ENCODE data around the gene UTS2B. TPM values are rescaled to one million over a fixed set of nuclear protein-coding genes. Genes with fewer than 3 reads are reported as not detected.

The UTS2B gene
- total and polyA plus RNA-seq, 9 of the 15 experiments (the other 6 are each of a cell fraction or from before 2014, with no cell fraction given), result 0.06 TPM; not detected in 8

DNA sequence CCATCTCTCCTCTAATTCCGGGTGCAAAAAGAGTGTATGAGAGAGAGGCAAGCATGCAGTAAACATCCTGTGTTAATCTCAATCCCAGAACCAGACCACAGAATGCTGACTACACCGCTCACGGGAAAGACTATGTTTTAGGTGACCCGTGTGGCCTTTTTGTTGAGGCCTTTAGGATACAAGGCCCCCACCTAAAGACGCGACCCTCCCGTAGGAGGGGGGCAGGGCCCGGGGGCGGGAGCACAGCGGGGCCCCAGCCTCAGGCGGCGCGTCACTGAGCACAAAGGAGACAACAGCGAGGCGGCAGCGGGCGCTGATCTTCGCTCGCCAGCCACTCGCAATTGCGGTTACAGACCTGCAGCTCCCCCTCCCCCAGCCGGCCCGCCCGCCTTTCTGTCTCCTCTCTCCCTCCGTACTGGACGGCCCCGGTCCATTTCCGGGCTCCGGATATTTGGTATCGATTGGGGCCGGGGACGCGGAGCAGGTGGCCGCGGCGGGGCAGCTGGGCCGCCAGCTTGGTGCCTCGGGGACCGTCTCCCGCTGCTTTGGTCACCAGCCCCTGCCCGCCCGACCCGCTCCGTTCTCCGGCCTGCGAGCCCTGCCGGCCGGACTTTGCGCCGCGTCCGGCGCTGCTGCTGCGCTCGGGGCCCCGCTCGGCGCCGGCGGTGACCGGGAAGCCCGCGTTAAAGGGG lies 1.2 kb downstream of the UTS2B start, which contains the start of gene CCDC50 (continued):
- TF ChIP-seq, protein P1, sequence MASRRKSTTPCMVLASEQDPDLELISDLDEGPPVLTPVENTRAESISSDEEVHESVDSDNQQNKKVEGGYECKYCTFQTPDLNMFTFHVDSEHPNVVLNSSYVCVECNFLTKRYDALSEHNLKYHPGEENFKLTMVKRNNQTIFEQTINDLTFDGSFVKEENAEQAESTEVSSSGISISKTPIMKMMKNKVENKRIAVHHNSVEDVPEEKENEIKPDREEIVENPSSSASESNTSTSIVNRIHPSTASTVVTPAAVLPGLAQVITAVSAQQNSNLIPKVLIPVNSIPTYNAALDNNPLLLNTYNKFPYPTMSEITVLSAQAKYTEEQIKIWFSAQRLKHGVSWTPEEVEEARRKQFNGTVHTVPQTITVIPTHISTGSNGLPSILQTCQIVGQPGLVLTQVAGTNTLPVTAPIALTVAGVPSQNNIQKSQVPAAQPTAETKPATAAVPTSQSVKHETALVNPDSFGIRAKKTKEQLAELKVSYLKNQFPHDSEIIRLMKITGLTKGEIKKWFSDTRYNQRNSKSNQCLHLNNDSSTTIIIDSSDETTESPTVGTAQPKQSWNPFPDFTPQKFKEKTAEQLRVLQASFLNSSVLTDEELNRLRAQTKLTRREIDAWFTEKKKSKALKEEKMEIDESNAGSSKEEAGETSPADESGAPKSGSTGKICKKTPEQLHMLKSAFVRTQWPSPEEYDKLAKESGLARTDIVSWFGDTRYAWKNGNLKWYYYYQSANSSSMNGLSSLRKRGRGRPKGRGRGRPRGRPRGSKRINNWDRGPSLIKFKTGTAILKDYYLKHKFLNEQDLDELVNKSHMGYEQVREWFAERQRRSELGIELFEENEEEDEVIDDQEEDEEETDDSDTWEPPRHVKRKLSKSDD (conservative IDR thresholded peaks at IDR 0.05; ENCODE audit: low read length), result no peak
- TF ChIP-seq STAT5A (IDR thresholded peaks at IDR 0.05; ENCODE audit: borderline replicate concordance, low read length) (no peak), BRCA1 (IDR thresholded peaks at IDR 0.05) (no peak), BRCA1 (CRISPR knock-in tag; IDR thresholded peaks at IDR 0.05) (no peak), CSDE1 (IDR thresholded peaks at IDR 0.05) (no peak), ZNF77 (CRISPR knock-in tag; IDR thresholded peaks at IDR 0.05) (no peak), MAFF (IDR thresholded peaks at IDR 0.05; ENCODE audit: low read length) (no peak), ZNF197 (CRISPR knock-in tag; IDR thresholded peaks at IDR 0.05; ENCODE audit: low read depth) (no peak), ARID1B (IDR thresholded peaks at IDR 0.05) (0 out of 2 replicates have a peak, but pooled peaks have one; percentile 49), SAFB2 (IDR thresholded peaks at IDR 0.05; ENCODE audit: borderline replicate concordance, low read depth, low read length, severe bottlenecking) (no peak), EP300 (IDR thresholded peaks at IDR 0.05; ENCODE audit: low read length) (peak; percentile 50; the same call in 1 of the 2 replicates), POLR2B (IDR thresholded peaks at IDR 0.05; ENCODE audit: low read depth, partially characterized antibody) (no peak)
- TF ChIP-seq, protein P2, sequence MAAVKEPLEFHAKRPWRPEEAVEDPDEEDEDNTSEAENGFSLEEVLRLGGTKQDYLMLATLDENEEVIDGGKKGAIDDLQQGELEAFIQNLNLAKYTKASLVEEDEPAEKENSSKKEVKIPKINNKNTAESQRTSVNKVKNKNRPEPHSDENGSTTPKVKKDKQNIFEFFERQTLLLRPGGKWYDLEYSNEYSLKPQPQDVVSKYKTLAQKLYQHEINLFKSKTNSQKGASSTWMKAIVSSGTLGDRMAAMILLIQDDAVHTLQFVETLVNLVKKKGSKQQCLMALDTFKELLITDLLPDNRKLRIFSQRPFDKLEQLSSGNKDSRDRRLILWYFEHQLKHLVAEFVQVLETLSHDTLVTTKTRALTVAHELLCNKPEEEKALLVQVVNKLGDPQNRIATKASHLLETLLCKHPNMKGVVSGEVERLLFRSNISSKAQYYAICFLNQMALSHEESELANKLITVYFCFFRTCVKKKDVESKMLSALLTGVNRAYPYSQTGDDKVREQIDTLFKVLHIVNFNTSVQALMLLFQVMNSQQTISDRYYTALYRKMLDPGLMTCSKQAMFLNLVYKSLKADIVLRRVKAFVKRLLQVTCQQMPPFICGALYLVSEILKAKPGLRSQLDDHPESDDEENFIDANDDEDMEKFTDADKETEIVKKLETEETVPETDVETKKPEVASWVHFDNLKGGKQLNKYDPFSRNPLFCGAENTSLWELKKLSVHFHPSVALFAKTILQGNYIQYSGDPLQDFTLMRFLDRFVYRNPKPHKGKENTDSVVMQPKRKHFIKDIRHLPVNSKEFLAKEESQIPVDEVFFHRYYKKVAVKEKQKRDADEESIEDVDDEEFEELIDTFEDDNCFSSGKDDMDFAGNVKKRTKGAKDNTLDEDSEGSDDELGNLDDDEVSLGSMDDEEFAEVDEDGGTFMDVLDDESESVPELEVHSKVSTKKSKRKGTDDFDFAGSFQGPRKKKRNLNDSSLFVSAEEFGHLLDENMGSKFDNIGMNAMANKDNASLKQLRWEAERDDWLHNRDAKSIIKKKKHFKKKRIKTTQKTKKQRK (IDR thresholded peaks at IDR 0.05; ENCODE audit: borderline replicate concordance, low read depth, low read length), result no peak
- TF ChIP-seq, protein P3, sequence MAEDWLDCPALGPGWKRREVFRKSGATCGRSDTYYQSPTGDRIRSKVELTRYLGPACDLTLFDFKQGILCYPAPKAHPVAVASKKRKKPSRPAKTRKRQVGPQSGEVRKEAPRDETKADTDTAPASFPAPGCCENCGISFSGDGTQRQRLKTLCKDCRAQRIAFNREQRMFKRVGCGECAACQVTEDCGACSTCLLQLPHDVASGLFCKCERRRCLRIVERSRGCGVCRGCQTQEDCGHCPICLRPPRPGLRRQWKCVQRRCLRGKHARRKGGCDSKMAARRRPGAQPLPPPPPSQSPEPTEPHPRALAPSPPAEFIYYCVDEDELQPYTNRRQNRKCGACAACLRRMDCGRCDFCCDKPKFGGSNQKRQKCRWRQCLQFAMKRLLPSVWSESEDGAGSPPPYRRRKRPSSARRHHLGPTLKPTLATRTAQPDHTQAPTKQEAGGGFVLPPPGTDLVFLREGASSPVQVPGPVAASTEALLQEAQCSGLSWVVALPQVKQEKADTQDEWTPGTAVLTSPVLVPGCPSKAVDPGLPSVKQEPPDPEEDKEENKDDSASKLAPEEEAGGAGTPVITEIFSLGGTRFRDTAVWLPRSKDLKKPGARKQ (CRISPR knock-in tag; IDR thresholded peaks at IDR 0.05), result no peak
- TF ChIP-seq, protein P4, sequence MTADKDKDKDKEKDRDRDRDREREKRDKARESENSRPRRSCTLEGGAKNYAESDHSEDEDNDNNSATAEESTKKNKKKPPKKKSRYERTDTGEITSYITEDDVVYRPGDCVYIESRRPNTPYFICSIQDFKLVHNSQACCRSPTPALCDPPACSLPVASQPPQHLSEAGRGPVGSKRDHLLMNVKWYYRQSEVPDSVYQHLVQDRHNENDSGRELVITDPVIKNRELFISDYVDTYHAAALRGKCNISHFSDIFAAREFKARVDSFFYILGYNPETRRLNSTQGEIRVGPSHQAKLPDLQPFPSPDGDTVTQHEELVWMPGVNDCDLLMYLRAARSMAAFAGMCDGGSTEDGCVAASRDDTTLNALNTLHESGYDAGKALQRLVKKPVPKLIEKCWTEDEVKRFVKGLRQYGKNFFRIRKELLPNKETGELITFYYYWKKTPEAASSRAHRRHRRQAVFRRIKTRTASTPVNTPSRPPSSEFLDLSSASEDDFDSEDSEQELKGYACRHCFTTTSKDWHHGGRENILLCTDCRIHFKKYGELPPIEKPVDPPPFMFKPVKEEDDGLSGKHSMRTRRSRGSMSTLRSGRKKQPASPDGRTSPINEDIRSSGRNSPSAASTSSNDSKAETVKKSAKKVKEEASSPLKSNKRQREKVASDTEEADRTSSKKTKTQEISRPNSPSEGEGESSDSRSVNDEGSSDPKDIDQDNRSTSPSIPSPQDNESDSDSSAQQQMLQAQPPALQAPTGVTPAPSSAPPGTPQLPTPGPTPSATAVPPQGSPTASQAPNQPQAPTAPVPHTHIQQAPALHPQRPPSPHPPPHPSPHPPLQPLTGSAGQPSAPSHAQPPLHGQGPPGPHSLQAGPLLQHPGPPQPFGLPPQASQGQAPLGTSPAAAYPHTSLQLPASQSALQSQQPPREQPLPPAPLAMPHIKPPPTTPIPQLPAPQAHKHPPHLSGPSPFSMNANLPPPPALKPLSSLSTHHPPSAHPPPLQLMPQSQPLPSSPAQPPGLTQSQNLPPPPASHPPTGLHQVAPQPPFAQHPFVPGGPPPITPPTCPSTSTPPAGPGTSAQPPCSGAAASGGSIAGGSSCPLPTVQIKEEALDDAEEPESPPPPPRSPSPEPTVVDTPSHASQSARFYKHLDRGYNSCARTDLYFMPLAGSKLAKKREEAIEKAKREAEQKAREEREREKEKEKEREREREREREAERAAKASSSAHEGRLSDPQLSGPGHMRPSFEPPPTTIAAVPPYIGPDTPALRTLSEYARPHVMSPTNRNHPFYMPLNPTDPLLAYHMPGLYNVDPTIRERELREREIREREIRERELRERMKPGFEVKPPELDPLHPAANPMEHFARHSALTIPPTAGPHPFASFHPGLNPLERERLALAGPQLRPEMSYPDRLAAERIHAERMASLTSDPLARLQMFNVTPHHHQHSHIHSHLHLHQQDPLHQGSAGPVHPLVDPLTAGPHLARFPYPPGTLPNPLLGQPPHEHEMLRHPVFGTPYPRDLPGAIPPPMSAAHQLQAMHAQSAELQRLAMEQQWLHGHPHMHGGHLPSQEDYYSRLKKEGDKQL (CRISPR knock-in tag; IDR thresholded peaks at IDR 0.05; ENCODE audit: borderline replicate concordance), result no peak

Data from K562 (cell line).